K562 treated with DMSO at 1 percent for 48 hours (cell line): ENCODE data around the gene NPC2. TPM values are rescaled to one million over a fixed set of nuclear protein-coding genes. Genes with fewer than 3 reads are reported as not detected.

Experiments used
- total RNA-seq: library from RNA; unstranded; fragments of 300-600 nt; gene quantifications from 2 replicates; pipeline ENCODE4 v1.2.3, GENCODE V29; 2022; ENCODE audit warnings: low replicate concordance; ENCODE audit errors: extremely low read depth

The NPC2 gene
- total RNA-seq: 646 TPM in 1 of 2 replicates, not detected in the other

GRCh38 chr14:74492776-74493342, at the start of gene NPC2:
Gene NPC2 (minus strand): TSS chr14:74493305. CDS start chr14:74493274, 31 bp downstream.

GRCh38 chr14:74493343-74494261, 497 bp upstream of the NPC2 start, which contains the start of gene ISCA2:
Gene ISCA2 (plus strand): TSS chr14:74493765. CDS start chr14:74493775, 10 bp downstream.

Other genes starting within 250 kb of the NPC2 start
- not detected in 2 replicates for gene ABCD4, start 190.4 kb downstream of the NPC2 start, total RNA-seq
- gene VRTN, start 144.8 kb downstream of the NPC2 start, total RNA-seq: not detected in 2 replicates
- not detected in 2 replicates for gene SYNDIG1L, start 67.1 kb downstream of the NPC2 start, total RNA-seq
- gene ISCA2, start 460 bp upstream of the NPC2 start, total RNA-seq: not detected in 2 replicates
- not detected in 2 replicates for gene LTBP2, start 118.9 kb upstream of the NPC2 start, total RNA-seq
- not detected in 2 replicates for gene AREL1, start 219.8 kb upstream of the NPC2 start, total RNA-seq
- gene FCF1, start 219.8 kb upstream of the NPC2 start, total RNA-seq: not detected in 2 replicates